ENCODE results near the gene VPS33B.

GRCh38 chr15:91050128-91050455 lies 27.7 kb upstream of the VPS33B start:
- TF ChIP-seq POLR2A (IDR thresholded peaks at IDR 0.05; ENCODE audit: extremely low read depth, insufficient read length) (no peak), CTCF (IDR thresholded peaks at IDR 0.05; ENCODE audit: low read depth, low read length) (no peak), MAX (IDR thresholded peaks at IDR 0.05; ENCODE audit: low read depth, low read length) (no peak), MYC (IDR thresholded peaks at IDR 0.05; ENCODE audit: low read depth, low read length) (no peak)

Measured in NB4 (cell line).